D721Med (cell line): ENCODE data around the gene LRRC28.

ENCODE experiments used
- DNase-seq: peaks from one replicate; pipeline ENCODE4 v3.0.0; 2011; ENCODE audit warnings: low spot score; ENCODE audit not compliant: insufficient read length
- FAIRE-seq: peaks from 2 replicates; lab custom pipeline; 2011; peaks lifted over from hg19 to GRCh38; lab: Jason Lieb, UNC
- CTCF ChIP-seq: IDR thresholded peaks from 2 replicates; pipeline ENCODE4 v1.5.1; 2012; ENCODE audit warnings: mild to moderate bottlenecking, control low read depth; ENCODE audit not compliant: insufficient read depth; ENCODE audit errors: missing control alignments

Gene LRRC28

GRCh38 chr15:99424978-99425656, 173.8 kb downstream of the LRRC28 start:
- no peak for DNase-seq
- TF ChIP-seq CTCF: no peak

DNA sequence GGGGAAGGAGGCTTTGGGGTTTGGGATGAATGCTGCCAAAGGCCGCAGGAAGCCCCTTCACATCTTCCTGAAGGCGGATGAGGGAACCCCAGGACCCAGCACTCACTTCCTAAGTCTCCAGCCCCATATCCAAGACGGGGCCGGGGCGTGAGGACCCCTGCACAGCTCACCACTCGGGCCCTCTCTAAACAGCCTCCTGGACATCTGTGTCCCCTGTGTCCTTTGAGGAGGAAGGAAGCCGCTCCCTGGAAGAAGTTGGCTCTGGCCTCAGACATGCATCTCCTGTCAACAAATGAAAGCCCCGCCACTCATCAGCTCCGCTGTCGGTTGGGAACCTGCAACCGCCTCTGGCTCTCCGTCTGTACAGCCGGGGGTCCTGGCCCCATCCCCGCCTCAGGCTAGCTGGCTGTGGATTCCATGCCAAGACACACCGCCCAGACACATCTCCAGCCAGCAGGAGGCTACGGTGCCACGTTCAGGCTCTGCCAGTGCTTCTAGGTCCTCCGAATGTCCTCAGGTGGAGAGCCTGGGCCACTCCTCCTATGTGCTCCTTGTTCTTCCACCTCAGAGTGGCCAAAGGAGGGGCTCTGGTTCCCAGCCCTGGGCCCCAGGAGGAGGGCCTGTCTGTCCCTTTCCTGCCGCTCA, 174.5 kb downstream of the LRRC28 start:
- DNase-seq (no peak), FAIRE-seq (no peak)
- TF ChIP-seq CTCF: no peak

More at GRCh38 chr15:99424978-99425656, 173.8 kb downstream of the LRRC28 start:
- FAIRE-seq: no peak

- TF ChIP-seq CTCF: no peak
- FAIRE-seq: no peak
Measured at GRCh38 chr15:99426431-99427105, 175.3 kb downstream of the LRRC28 start.

DNA sequence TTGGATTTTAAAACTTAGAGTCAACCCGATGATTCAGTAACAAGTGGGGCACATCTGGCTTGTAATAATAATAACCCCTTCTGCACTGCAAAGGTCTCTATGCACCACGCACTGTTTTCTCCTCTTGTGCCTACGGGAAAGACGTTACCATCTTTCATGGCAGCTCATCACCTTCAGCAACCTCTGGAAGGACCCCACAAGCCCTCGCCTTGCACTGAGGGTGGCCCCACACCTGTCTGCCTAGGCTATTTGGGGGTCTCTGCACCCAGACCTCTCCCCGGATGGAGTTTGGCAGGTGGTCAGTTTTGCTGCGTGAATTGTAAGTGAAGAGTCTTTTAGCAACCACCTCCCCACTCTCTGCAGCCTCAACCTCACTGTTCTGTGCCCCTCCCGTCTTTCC, 175.9 kb downstream of the LRRC28 start:
- no peak for TF ChIP-seq CTCF

More at GRCh38 chr15:99426431-99427105, 175.3 kb downstream of the LRRC28 start:
- DNase-seq: no peak

GRCh38 chr15:99427668-99428361, 176.5 kb downstream of the LRRC28 start:
- no peak for TF ChIP-seq CTCF
- FAIRE-seq (no peak), DNase-seq (no peak)

More for the DNA sequence above, 175.9 kb downstream of the LRRC28 start:
- no peak for FAIRE-seq
- DNase-seq: no peak

DNA sequence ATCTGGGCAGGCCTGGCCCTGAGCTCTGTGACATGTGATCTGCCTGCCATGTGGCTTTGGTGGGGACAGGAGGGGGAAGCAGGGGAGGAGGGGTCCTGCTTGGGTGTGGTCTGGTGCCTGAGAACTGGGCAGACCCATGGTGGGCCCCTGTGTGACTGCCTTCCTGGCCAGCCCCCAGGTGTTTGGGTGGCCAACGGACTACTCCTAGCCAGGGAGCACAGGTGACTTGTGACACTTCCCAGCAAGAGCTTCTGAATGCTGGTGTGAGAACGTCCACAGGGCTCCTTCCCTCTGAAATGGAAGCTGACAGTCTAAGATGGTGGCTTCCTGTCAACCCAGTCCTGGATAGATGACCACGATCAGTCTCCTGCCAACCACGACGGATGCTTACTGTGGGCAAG, 178.4 kb downstream of the LRRC28 start:
- DNase-seq (no peak), FAIRE-seq (no peak)
- TF ChIP-seq CTCF: no peak
